PC-3 (cell line): ENCODE measurements around the gene NDC80. TPM values are rescaled to one million over a fixed set of nuclear protein-coding genes. Genes with fewer than 3 reads are reported as not detected.

Experiments used
- ATAC-seq: fragments of 200-7000 bp; cut with Tn5 transposase; 2 replicates; pipeline ENCODE4 v1.9.1; 2020; ENCODE audit warnings: mild to moderate bottlenecking, moderate library complexity
- BruUV-seq: library from RNA; stranded (reverse); fragments of 400-500 nt; replicated peaks from 2 replicates; lab custom pipeline; 2021; lab: Mats Ljungman, UMichigan
- CTCF ChIA-PET: fragments of 300-600 bp; sonication (Branson Sonifier 250); formaldehyde crosslinking; loops from one replicate; lab custom pipeline; 2022; ENCODE audit warnings: antibody characterized with exemption; lab: Charles Lee
- POLR2A ChIA-PET: fragments of 300-600 bp; sonication (Branson Sonifier 250); formaldehyde crosslinking; loops from one replicate; lab custom pipeline; 2022; ENCODE audit warnings: antibody characterized with exemption; ENCODE audit not compliant: unreplicated experiment; lab: Charles Lee
- DNase-seq: peaks from one replicate; pipeline ENCODE4 v3.0.0-alpha.2; 2015
- H2AFZ ChIP-seq: fragments of 300-600 bp; sonication (generic); 2 replicates; pipeline ENCODE4 v1.6.0; 2016; ENCODE audit warnings: antibody characterized with exemption, low read length
- H3F3A ChIP-seq: fragments of 300-600 bp; sonication (generic); one replicate; pipeline ENCODE4 v1.6.0; 2017; ENCODE audit warnings: antibody characterized with exemption, low read length, control low read depth, mild to moderate bottlenecking; ENCODE audit not compliant: unreplicated experiment
- H3K27ac ChIP-seq: fragments of 300-600 bp; sonication (generic); 2 replicates; pipeline ENCODE4 v1.5.1; 2016; ENCODE audit warnings: mild to moderate bottlenecking, low read length
- H3K27me3 ChIP-seq: fragments of 300-600 bp; sonication (generic); 2 replicates; pipeline ENCODE4 v1.6.1; 2016; ENCODE audit warnings: low read length, mixed read lengths
- H3K36me3 ChIP-seq: fragments of 300-600 bp; sonication (generic); 2 replicates; pipeline ENCODE4 v1.6.1; 2016; ENCODE audit warnings: low read depth, mixed run types, low read length, mixed read lengths
- H3K4me1 ChIP-seq: fragments of 300-600 bp; sonication (generic); 2 replicates; pipeline ENCODE4 v1.5.1; 2016; ENCODE audit warnings: low read length; ENCODE audit not compliant: insufficient read depth
- H3K4me2 ChIP-seq: fragments of 300-600 bp; sonication (generic); 2 replicates; pipeline ENCODE4 v1.6.0; 2016; ENCODE audit warnings: low read length
- H3K4me3 ChIP-seq: fragments of 300-600 bp; sonication (generic); 2 replicates; pipeline ENCODE4 v1.5.1; 2016; ENCODE audit warnings: mild to moderate bottlenecking, low read length, mixed read lengths
- H3K79me2 ChIP-seq: fragments of 300-600 bp; sonication (generic); 2 replicates; pipeline ENCODE4 v1.6.1; 2017; ENCODE audit warnings: low read length, mixed read lengths
- H3K9ac ChIP-seq: fragments of 300-600 bp; sonication (generic); 2 replicates; pipeline ENCODE4 v1.6.0; 2016; ENCODE audit warnings: mild to moderate bottlenecking, low read length
- H3K9me2 ChIP-seq: fragments of 300-600 bp; sonication (generic); replicated peaks from 2 replicates; pipeline ENCODE4 v1.6.1; 2016; ENCODE audit warnings: mixed run types, low read length, mixed read lengths
- H3K9me3 ChIP-seq: fragments of 300-600 bp; sonication (generic); 2 replicates; pipeline ENCODE4 v1.6.1; 2016; ENCODE audit warnings: low read length, mixed read lengths
- H4K20me1 ChIP-seq: fragments of 300-600 bp; sonication (generic); 2 replicates; pipeline ENCODE4 v1.6.1; 2016; ENCODE audit warnings: low read length, mixed read lengths
- EZH2 ChIP-seq: fragments of 300-600 bp; sonication (generic); IDR thresholded peaks from one replicate; pipeline ENCODE4 v1.6.1; 2017; ENCODE audit warnings: antibody characterized with exemption, mild to moderate bottlenecking, low read length; ENCODE audit not compliant: unreplicated experiment
- EZH2phosphoT487 ChIP-seq: fragments of 300-600 bp; sonication (generic); IDR thresholded peaks from 2 replicates; pipeline ENCODE4 v1.6.1; 2018; ENCODE audit warnings: mild to moderate bottlenecking, antibody characterized with exemption, low read length, borderline replicate concordance
- intact Hi-C: fragments of 100-400 bp; cut with micrococcal nuclease; formaldehyde crosslinking; loops from 2 replicates; pipeline ENCODE4 v1.9.0; 2023
- total RNA-seq: library from RNA; depleted of rRNA; stranded (reverse); fragments of >200 nt; gene quantifications from 2 replicates; pipeline ENCODE4 v1.2.3, GENCODE V29; 2014
- TF ChIP-seq, protein P1 (sequence below): fragments of 300-600 bp; sonication (generic); conservative IDR thresholded peaks from 2 replicates; pipeline ENCODE4 v1.5.1; 2017; ENCODE audit warnings: antibody characterized with exemption, low read depth, mild to moderate bottlenecking, low read length

The NDC80 gene
- total RNA-seq, 1 experiment from 2014 or later = 53.4 TPM

DNA sequence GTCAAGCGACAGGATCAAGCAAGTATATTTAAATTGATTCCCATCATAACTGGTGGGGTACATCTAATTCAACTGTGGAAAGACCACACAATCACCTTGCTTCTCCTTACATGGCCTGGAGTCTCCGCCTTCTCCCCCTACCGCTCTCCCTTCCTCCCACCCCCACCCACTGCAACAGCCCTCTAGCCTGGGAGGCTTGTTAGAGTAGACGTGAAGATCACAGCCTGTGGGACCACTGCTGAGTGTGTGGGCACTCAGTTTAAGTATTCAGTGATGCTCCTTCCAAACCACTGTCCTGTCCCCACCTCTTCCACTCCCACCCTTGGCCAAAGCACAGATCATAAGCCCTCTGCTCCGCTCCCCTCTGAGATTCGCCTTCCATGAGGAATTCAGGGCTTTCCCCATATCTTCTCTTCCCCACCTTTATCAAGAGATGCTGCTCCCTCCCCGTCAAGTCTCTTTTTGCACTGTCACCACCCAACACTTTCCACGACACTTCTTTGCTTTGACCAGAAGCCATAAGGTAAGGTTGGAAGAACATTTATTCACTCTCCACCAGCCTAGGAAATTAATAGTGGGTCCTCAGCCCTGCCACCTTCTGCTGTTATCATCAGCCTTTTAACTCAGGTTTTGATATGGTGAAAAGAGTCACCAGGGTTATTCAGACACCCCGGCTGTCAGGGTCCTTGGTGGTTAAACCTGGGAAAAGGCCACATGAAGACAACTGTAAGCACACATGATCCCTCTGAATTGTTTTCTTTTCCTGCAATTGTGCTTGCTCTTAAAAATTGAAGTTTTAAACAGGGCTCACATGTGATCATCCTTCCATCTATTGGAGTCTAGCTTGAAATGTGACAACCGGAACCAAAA, 1.8 kb upstream of the NDC80 start:
- TF ChIP-seq, protein P1, sequence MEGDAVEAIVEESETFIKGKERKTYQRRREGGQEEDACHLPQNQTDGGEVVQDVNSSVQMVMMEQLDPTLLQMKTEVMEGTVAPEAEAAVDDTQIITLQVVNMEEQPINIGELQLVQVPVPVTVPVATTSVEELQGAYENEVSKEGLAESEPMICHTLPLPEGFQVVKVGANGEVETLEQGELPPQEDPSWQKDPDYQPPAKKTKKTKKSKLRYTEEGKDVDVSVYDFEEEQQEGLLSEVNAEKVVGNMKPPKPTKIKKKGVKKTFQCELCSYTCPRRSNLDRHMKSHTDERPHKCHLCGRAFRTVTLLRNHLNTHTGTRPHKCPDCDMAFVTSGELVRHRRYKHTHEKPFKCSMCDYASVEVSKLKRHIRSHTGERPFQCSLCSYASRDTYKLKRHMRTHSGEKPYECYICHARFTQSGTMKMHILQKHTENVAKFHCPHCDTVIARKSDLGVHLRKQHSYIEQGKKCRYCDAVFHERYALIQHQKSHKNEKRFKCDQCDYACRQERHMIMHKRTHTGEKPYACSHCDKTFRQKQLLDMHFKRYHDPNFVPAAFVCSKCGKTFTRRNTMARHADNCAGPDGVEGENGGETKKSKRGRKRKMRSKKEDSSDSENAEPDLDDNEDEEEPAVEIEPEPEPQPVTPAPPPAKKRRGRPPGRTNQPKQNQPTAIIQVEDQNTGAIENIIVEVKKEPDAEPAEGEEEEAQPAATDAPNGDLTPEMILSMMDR = no peak
- no peak for TF ChIP-seq EZH2phosphoT487
- no peak for TF ChIP-seq EZH2
- Histone ChIP-seq H3K36me3 (0 out of 2 replicates have a peak, but pooled peaks cover 3% of the 10 kb centered on the region), H3K9ac (peak overlapping the region; percentile 94), H3K27ac (no peak overlapping the region), H3K79me2 (peaks cover 61% of the 10 kb centered on the region), H3K4me1 (peaks cover 15% of the 10 kb centered on the region), H3F3A (no peaks in the 10 kb centered on the region), H3K9me2 (no peaks in the 10 kb centered on the region), H3K9me3 (no peaks in the 10 kb centered on the region), H2AFZ (peak overlapping the region; percentile 99; the same call in 1 of the 2 replicates), H3K27me3 (no peaks in the 10 kb centered on the region), H4K20me1 (no peaks in the 10 kb centered on the region), H3K4me3 (peak overlapping the region; percentile 97), H3K4me2 (peak overlapping the region; percentile 81)
- no peak for ATAC-seq
- no peak for DNase-seq
- no TSS peak for BruUV-seq
- ChIA-PET CTCF (no interaction called here), POLR2A (no interaction called here)
- intact Hi-C loops = loop anchor here (5.0 kb wide), 1 partner anchor 38 kb away; no protein-coding TSS in a partner anchor

DNA sequence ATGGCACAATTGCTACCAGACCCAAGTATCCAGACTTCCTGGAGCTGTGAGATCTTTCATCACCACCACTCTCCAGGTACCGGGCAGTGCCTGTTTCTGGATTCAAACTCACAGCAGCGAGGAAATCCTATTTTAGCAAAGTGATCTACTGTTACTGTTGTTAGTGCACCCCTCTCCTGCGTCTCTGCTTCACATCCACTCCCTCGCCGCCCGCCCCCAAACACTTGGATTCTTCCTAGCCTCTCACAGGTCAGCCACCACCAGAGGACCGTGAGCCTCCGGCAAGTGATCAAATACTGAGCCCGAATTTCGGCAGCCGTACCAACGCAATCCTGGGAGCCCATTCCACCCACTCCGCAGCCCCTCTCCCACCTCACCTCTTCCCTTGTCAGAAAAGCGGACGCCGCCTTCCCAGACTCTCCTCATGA, 571 bp upstream of the NDC80 start:
- H3K27me3 ChIP-seq = no peaks in the 10 kb centered on the region
- H2AFZ ChIP-seq = peak overlapping the region; percentile 99
- peak overlapping the region; percentile 81 for H3K4me2 ChIP-seq
- H3K9ac ChIP-seq = peak overlapping the region; percentile 94
- peaks cover 15% of the 10 kb centered on the region for H3K4me1 ChIP-seq
- H3K36me3 ChIP-seq = peaks cover 13% of the 10 kb centered on the region; the same call in 1 of the 2 replicates
- CTCF ChIA-PET = interaction anchor here (0.6 kb wide), 1 partner anchor 195 kb away, joined by 3 read pairs; no protein-coding TSS in a partner anchor
- no peaks in the 10 kb centered on the region for H3K9me2 ChIP-seq
- DNase-seq (peak; percentile 61), ATAC-seq (peak; percentile 77)
- POLR2A ChIA-PET = interaction anchor here (0.6 to 0.9 kb wide), 2 partner anchors 85 to 87 kb away, joined by 3 read pairs; partner anchors contain the start of gene SMCHD1
- peak overlapping the region; percentile 90 for H3K27ac ChIP-seq
- no peaks in the 10 kb centered on the region for H3F3A ChIP-seq
- H3K9me3 ChIP-seq = no peaks in the 10 kb centered on the region
- H3K4me3 ChIP-seq = peak overlapping the region; percentile 97
- TF ChIP-seq, protein P1 = 0 out of 2 replicates have a peak, but pooled peaks have one; percentile 16
- TF ChIP-seq EZH2 = no peak
- H4K20me1 ChIP-seq = no peaks in the 10 kb centered on the region
- intact Hi-C loops = loop anchor here (1.0 to 5.0 kb wide), 3 partner anchors 37 to 88 kb away; no protein-coding TSS in a partner anchor
- BruUV-seq = TSS peak; percentile 68
- H3K79me2 ChIP-seq = peaks cover 73% of the 10 kb centered on the region
